Transverse colon (tissue), 4 donors: ENCODE results near the gene RPA1.

Experiments used
- CTCF ChIP-seq, 5 experiments: fragments of 200-600 bp in 3 of 5; fragments of 450-650 bp in 2 of 5; sonication (generic) in 3 of 5; IDR thresholded peaks; 1 replicate in 2 of 5; 2 replicates in 3 of 5; pipeline ENCODE4 v1.5.1; 2016 to 2017; ENCODE audit warnings: antibody characterized with exemption in 5 of 5, inconsistent platforms in 3 of 5, mild to moderate bottlenecking in 2 of 5, moderate library complexity in 1 of 5
- EP300 ChIP-seq: sonication (generic); formaldehyde crosslinking; IDR thresholded peaks from one replicate; pipeline ENCODE4 v1.6.1; 2017; ENCODE audit warnings: antibody characterized with exemption, low read depth
- POLR2A ChIP-seq: fragments of 450-650 bp; IDR thresholded peaks from one replicate; pipeline ENCODE4 v1.6.1; 2016; ENCODE audit warnings: antibody characterized with exemption, mild to moderate bottlenecking, moderate library complexity
- POLR2AphosphoS5 ChIP-seq, 3 donors: sonication (generic); formaldehyde crosslinking; IDR thresholded peaks; one replicate each; pipeline ENCODE4 v1.6.1; 2016; ENCODE audit warnings: antibody characterized with exemption in 3 of 3

- no peak for TF ChIP-seq POLR2A
- TF ChIP-seq CTCF (IDR thresholded peaks at IDR 0.05): no peak
- TF ChIP-seq POLR2AphosphoS5 (IDR thresholded peaks at IDR 0.05): no peak
- TF ChIP-seq EP300: no peak
Measured at GRCh38 chr17:1820528-1821252, 9.1 kb upstream of the RPA1 start.
